Fibroblast of the aortic adventitia (primary cell): ENCODE data around the gene CHMP5. TPM values are rescaled to one million over a fixed set of nuclear protein-coding genes. Genes with fewer than 3 reads are reported as not detected.

Experiments used
- DNase-seq: peaks from one replicate; pipeline ENCODE4 v3.0.0-alpha.2; 2010; ENCODE audit warnings: low read depth
- H3K4me3 ChIP-seq: 2 replicates; pipeline ENCODE4 v1.5.1; 2011; ENCODE audit warnings: low read depth, mild to moderate bottlenecking, control low read depth, low read length, moderate library complexity
- total RNA-seq: library from RNA; depleted of rRNA; stranded (reverse); fragments of >200 nt; gene quantifications from 2 replicates; pipeline ENCODE4 v1.2.3, GENCODE V29; 2012; ENCODE audit warnings: low replicate concordance
- TF ChIP-seq, protein P1 (sequence below): IDR thresholded peaks from 2 replicates; pipeline ENCODE4 v1.5.1; 2011; ENCODE audit warnings: mild to moderate bottlenecking, low read length, control low read depth, inconsistent platforms; ENCODE audit not compliant: insufficient read depth

Gene CHMP5
- total RNA-seq, 1 donor = 87.4 TPM

DNA sequence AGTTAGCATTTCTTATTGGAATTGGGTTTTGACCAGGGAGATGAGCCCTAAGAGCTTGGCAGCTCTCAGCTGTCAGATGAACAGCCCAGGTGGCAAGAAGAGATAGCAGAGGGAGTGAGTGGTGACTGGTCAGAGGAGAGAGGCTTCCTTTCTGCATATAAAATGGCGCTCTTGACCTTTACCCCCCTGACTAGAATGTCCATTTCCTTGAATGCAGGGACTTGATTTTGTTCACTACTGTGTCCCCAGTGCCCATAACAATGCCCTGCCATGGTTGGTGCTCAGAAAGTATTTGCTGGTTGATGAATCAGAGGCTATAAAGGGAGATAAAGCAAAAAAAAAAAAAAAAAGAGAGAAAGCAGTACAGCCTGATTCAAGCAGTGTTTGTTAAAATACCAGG, 7.2 kb downstream of the CHMP5 start:
- TF ChIP-seq, protein P1, sequence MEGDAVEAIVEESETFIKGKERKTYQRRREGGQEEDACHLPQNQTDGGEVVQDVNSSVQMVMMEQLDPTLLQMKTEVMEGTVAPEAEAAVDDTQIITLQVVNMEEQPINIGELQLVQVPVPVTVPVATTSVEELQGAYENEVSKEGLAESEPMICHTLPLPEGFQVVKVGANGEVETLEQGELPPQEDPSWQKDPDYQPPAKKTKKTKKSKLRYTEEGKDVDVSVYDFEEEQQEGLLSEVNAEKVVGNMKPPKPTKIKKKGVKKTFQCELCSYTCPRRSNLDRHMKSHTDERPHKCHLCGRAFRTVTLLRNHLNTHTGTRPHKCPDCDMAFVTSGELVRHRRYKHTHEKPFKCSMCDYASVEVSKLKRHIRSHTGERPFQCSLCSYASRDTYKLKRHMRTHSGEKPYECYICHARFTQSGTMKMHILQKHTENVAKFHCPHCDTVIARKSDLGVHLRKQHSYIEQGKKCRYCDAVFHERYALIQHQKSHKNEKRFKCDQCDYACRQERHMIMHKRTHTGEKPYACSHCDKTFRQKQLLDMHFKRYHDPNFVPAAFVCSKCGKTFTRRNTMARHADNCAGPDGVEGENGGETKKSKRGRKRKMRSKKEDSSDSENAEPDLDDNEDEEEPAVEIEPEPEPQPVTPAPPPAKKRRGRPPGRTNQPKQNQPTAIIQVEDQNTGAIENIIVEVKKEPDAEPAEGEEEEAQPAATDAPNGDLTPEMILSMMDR = no peak
- H3K4me3 ChIP-seq = no peak overlapping the region
- DNase-seq = no peak

DNA sequence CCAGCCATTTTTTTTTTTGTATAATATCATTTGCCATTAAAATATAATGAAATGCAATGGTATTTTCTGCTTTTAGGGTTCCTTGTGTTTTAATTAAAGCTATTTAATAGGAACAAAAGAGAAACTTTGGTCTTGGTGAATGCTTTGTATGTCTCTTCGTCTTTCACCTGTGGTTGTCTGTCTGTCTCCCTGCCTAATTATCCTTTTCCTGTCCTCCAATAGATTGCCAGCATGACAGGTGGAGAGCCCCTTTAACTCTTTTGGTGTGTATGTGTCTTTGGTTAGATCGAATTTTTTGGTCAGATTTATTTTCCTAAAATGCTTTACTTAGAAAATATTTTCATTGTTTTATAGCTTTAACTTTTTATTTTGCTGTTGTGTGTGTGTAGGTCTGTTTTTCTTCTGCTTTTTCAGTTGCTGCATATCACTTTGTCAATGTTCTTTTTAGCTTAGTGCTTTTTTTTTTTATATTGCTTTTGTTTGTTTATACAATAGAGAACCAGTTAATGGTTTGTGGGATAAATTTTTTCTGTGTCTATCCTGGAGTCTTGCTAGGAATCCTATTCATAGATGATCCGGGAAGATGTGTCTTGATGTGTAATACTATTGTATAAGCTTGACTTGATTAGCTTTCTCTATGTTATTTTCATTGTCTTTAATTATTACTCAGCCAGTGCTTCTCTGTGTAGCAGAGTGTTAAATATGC, 8.6 kb downstream of the CHMP5 start:
- no peak overlapping the region for H3K4me3 ChIP-seq
- no peak for DNase-seq
- TF ChIP-seq, protein P1 = no peak

DNA sequence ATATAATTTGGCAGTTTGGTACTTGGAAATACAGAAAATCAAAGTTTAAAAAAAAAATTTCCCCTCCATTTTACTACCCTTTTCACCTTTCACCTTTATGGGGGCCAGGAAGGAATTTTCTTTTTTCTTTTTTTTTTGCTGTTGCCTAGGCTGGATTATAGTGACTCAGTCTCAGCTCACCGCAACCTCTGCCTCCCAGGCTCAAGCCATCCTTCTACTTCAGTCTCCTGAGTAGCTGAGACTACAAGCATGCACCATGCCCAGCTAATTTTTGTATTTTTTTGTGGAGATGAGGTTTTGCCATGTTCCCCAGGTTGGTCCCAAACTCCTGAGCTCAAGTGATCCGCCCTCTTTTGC, 9.1 kb downstream of the CHMP5 start:
- TF ChIP-seq, protein P1 = no peak
- DNase-seq = no peak
- no peak overlapping the region for H3K4me3 ChIP-seq

DNA sequence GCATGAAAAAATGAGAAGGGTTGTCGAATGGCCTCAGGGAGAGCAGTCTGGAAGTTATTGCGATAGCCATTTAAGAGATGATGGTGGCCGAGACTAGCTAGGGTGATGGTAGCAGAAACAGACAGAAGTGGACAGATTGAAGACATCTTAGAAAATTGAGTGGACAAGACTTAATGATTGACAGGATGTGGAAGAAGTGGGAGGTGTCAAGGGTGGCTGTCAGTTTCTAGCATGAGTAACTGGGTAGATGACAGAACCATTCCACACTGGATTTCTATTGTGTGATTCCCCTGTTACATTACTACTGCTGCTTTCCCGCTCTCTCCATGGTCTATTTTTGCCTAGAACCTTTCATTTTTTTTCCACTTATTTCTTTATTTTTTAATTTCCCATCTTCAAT, 12.6 kb downstream of the CHMP5 start:
- DNase-seq = no peak
- H3K4me3 ChIP-seq = no peak overlapping the region
- TF ChIP-seq, protein P1 = no peak

DNA sequence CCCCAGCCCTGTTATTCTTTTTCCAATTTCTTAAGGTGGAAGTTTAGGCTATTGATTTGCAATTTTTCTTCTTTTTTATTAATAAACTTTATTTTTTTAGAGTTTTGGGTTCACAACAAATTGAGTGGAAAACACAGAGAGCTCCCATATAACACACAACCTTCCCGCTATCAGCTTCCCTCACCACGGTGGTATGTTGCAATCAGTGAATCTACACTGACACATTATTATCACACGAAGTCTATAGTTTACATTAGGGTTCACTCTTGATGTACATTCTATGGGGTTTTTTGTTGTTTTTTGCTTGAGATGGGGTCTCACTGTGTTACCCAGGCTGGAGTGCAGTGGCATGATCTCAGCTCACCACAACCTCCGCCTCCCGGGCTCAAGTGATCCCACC, 20.7 kb downstream of the CHMP5 start:
- no peak for DNase-seq
- no peak overlapping the region for H3K4me3 ChIP-seq
- TF ChIP-seq, protein P1 = no peak

DNA sequence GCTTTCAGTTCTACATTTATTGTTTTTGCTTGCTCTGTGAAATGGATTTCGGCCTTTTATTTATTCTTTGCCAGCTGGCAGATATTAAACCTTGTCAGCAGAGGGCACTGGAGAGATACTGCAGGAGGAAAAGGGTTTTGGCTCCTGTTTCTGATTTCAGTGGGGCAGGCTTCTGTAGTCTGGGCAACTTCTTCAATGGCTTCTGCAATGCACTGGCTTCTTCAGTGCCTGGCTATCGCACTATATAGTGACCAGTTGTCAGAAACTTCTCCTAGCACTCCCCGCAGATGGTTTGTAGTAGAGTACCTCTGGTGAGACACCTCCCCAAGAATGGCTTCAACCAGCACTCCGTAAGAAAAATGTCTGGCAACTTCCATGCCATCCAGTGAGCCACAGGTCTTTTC, 22.2 kb downstream of the CHMP5 start:
- peak; percentile 83 for DNase-seq
- no peak overlapping the region for H3K4me3 ChIP-seq
- TF ChIP-seq, protein P1 = peak; percentile 83

DNA sequence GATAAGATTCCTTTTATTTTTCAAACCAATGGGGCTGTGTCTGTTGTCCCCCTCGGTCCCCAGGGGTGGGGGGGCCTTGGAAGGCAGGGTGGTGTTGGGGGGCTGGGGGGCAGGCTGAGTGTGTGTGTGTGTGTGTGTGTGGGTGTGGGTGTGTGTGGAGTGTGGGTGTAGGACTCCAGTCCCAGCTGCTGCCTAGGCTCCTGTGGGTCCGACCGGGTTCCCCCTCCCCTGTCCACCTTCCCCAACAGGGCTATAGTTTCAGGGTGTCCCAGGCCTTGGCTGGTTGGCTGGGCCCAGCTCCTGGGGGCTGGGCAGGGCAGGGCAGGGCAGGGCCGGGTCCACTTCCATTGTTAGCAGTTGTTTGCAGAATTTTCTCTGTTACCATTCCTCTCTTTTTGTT, 23.4 kb downstream of the CHMP5 start:
- TF ChIP-seq, protein P1 = no peak
- no peak for DNase-seq
- no peak overlapping the region for H3K4me3 ChIP-seq
